GM19324 (cell line): ENCODE results near the gene A3GALT2.

Experiments
- ATAC-seq: cut with Tn5 transposase; IDR thresholded peaks from one replicate; pipeline ENCODE4 v1.9.1; 2021; ENCODE audit warnings: mild to moderate bottlenecking, moderate library complexity; ENCODE audit not compliant: unreplicated experiment, low FRiP score

The A3GALT2 gene

GRCh38 chr1:33320619-33321165 is at the start of gene A3GALT2:
TSS of gene A3GALT2 (minus strand) at chr1:33321098. CDS start at chr1:33321098, 0 bp downstream.
- ATAC-seq, result no peak

GRCh38 chr1:33370301-33370700 is 49.4 kb upstream of the A3GALT2 start:
- no peak for ATAC-seq

- no peak for ATAC-seq
These were observed 48.9 kb upstream of the A3GALT2 start for GRCh38 chr1:33369764-33370163.

- ATAC-seq, result no peak
These were observed 48.2 kb upstream of the A3GALT2 start for GRCh38 chr1:33369081-33369480.

- no peak for ATAC-seq
These were observed 47.5 kb upstream of the A3GALT2 start for GRCh38 chr1:33368431-33368830.

- ATAC-seq, result no peak
These were observed 46.8 kb upstream of the A3GALT2 start for GRCh38 chr1:33367485-33368405.

GRCh38 chr1:33366762-33367484 is 46.0 kb upstream of the A3GALT2 start:
- no peak for ATAC-seq

GRCh38 chr1:33365560-33365997 is 44.7 kb upstream of the A3GALT2 start:
- no peak for ATAC-seq

- no peak for ATAC-seq
These were observed 43.6 kb upstream of the A3GALT2 start for GRCh38 chr1:33364565-33364918.

- no peak for ATAC-seq
These were observed 42.6 kb upstream of the A3GALT2 start for GRCh38 chr1:33363470-33363861.

GRCh38 chr1:33363021-33363420 is 42.1 kb upstream of the A3GALT2 start:
- no peak for ATAC-seq

GRCh38 chr1:33361532-33362235 is 40.8 kb upstream of the A3GALT2 start:
- ATAC-seq, result no peak

GRCh38 chr1:33360367-33360766 is 39.5 kb upstream of the A3GALT2 start:
- no peak for ATAC-seq

- no peak for ATAC-seq
These were observed 39.0 kb upstream of the A3GALT2 start for GRCh38 chr1:33359931-33360330.

- ATAC-seq, result no peak
These were observed 38.1 kb upstream of the A3GALT2 start for GRCh38 chr1:33358795-33359503.

- no peak for ATAC-seq
These were observed 37.4 kb upstream of the A3GALT2 start for GRCh38 chr1:33358114-33358794.

- no peak for ATAC-seq
These were observed 36.2 kb upstream of the A3GALT2 start for GRCh38 chr1:33357099-33357498.

- ATAC-seq, result no peak
These were observed 33.9 kb upstream of the A3GALT2 start for GRCh38 chr1:33354707-33355316.

GRCh38 chr1:33353531-33353930 is 32.6 kb upstream of the A3GALT2 start:
- ATAC-seq, result no peak
